ENCODE data around the gene CEP85L. TPM values are rescaled to one million over a fixed set of nuclear protein-coding genes. Genes with fewer than 3 reads are reported as not detected.

Gene CEP85L
- total and polyA plus RNA-seq, 2 donors (not counting 1 experiment from before 2014, with no cell fraction given) = 7.3 to 22.0 TPM

- H3K9me3 ChIP-seq (ENCODE audit: control insufficient read depth, insufficient read depth, low read depth, low read length) = no peaks in the 10 kb centered on the region
- DNase-seq (ENCODE audit: low read depth in 2 of 2) = peak in 1 of 2 donors; percentile 85
- no peak for TF ChIP-seq CTCF (conservative IDR thresholded peaks at IDR 0.05 in 1 of 2, IDR thresholded peaks at IDR 0.05 in 1 of 2; ENCODE audit: low read depth in 1 of 2, low read length in 2 of 2)
- no peaks in the 10 kb centered on the region for H3K4me1 ChIP-seq (ENCODE audit: control insufficient read depth, extremely low read depth, insufficient read depth, low read length)
- H3K4me2 ChIP-seq (ENCODE audit: extremely low read depth, insufficient read depth, low read length) = no peak overlapping the region
- H3K79me2 ChIP-seq (ENCODE audit: control insufficient read depth, insufficient read depth, low read length) = no peaks in the 10 kb centered on the region
- no peaks in the 10 kb centered on the region for H3K27me3 ChIP-seq (ENCODE audit: control insufficient read depth, insufficient read depth, low read length)
- no peak overlapping the region for H3K4me3 ChIP-seq (replicated peaks in 1 of 4; ENCODE audit: control extremely low read depth in 1 of 4, insufficient read depth in 1 of 4, low read depth in 3 of 4, low read length in 4 of 4)
- H3K9ac ChIP-seq (ENCODE audit: insufficient read depth, low read length) = no peak overlapping the region
- no peaks in the 10 kb centered on the region for H4K20me1 ChIP-seq (ENCODE audit: control insufficient read depth, extremely low read depth, insufficient read depth, low read length)
- no peaks in the 10 kb centered on the region for H3K36me3 ChIP-seq (ENCODE audit: control insufficient read depth, insufficient read depth, low read length)
- H2AFZ ChIP-seq (ENCODE audit: low read length) = no peak overlapping the region
- no peak overlapping the region for H3K27ac ChIP-seq (ENCODE audit: insufficient read depth, low read length)
Measured at GRCh38 chr6:118495485-118496280, 155.7 kb downstream of the CEP85L start.

- H3K36me3 ChIP-seq (ENCODE audit: control insufficient read depth, insufficient read depth, low read length) = no peaks in the 10 kb centered on the region
- no peak overlapping the region for H3K27ac ChIP-seq (ENCODE audit: insufficient read depth, low read length)
- no peak overlapping the region for H2AFZ ChIP-seq (ENCODE audit: low read length)
- no peak overlapping the region for H3K4me2 ChIP-seq (ENCODE audit: extremely low read depth, insufficient read depth, low read length)
- no peaks in the 10 kb centered on the region for H3K4me1 ChIP-seq (ENCODE audit: control insufficient read depth, extremely low read depth, insufficient read depth, low read length)
- H3K9me3 ChIP-seq (ENCODE audit: control insufficient read depth, insufficient read depth, low read depth, low read length) = no peaks in the 10 kb centered on the region
- no peak overlapping the region for H3K9ac ChIP-seq (ENCODE audit: insufficient read depth, low read length)
- H3K79me2 ChIP-seq (ENCODE audit: control insufficient read depth, insufficient read depth, low read length) = no peaks in the 10 kb centered on the region
- TF ChIP-seq EZH2 (IDR thresholded peaks at IDR 0.05; ENCODE audit: low read length, missing control alignments) (no peak), CTCF (conservative IDR thresholded peaks at IDR 0.05 in 1 of 2, IDR thresholded peaks at IDR 0.05 in 1 of 2; ENCODE audit: low read depth in 1 of 2, low read length in 2 of 2) (no peak)
- H3K27me3 ChIP-seq (ENCODE audit: control insufficient read depth, insufficient read depth, low read length) = no peaks in the 10 kb centered on the region
- H3K4me3 ChIP-seq (replicated peaks in 1 of 4; ENCODE audit: control extremely low read depth in 1 of 4, insufficient read depth in 1 of 4, low read depth in 3 of 4, low read length in 4 of 4) = no peak overlapping the region
- DNase-seq (ENCODE audit: low read depth in 2 of 2) = peak in 1 of 2 donors; percentile 28
- H4K20me1 ChIP-seq (ENCODE audit: control insufficient read depth, extremely low read depth, insufficient read depth, low read length) = no peaks in the 10 kb centered on the region
Measured at GRCh38 chr6:118494091-118494490, 157.3 kb downstream of the CEP85L start.

GRCh38 chr6:118489990-118490389 lies 161.4 kb downstream of the CEP85L start:
- no peaks in the 10 kb centered on the region for H4K20me1 ChIP-seq (ENCODE audit: control insufficient read depth, extremely low read depth, insufficient read depth, low read length)
- no peak overlapping the region for H3K4me2 ChIP-seq (ENCODE audit: extremely low read depth, insufficient read depth, low read length)
- H3K9me3 ChIP-seq (ENCODE audit: control insufficient read depth, insufficient read depth, low read depth, low read length) = no peaks in the 10 kb centered on the region
- no peaks in the 10 kb centered on the region for H3K27me3 ChIP-seq (ENCODE audit: control insufficient read depth, insufficient read depth, low read length)
- H3K4me1 ChIP-seq (ENCODE audit: control insufficient read depth, extremely low read depth, insufficient read depth, low read length) = peaks cover 5% of the 10 kb centered on the region
- no peaks in the 10 kb centered on the region for H3K79me2 ChIP-seq (ENCODE audit: control insufficient read depth, insufficient read depth, low read length)
- TF ChIP-seq CTCF (conservative IDR thresholded peaks at IDR 0.05 in 1 of 2, IDR thresholded peaks at IDR 0.05 in 1 of 2; ENCODE audit: low read depth in 1 of 2, low read length in 2 of 2) = no peak
- TF ChIP-seq EZH2 (IDR thresholded peaks at IDR 0.05; ENCODE audit: low read length, missing control alignments) = no peak
- H3K36me3 ChIP-seq (ENCODE audit: control insufficient read depth, insufficient read depth, low read length) = no peaks in the 10 kb centered on the region
- no peak overlapping the region for H3K27ac ChIP-seq (ENCODE audit: insufficient read depth, low read length)
- H3K9ac ChIP-seq (ENCODE audit: insufficient read depth, low read length) = no peak overlapping the region
- H2AFZ ChIP-seq (ENCODE audit: low read length) = no peak overlapping the region
- no peak overlapping the region for H3K4me3 ChIP-seq (replicated peaks in 1 of 4; ENCODE audit: control extremely low read depth in 1 of 4, insufficient read depth in 1 of 4, low read depth in 3 of 4, low read length in 4 of 4)
- DNase-seq (ENCODE audit: low read depth in 2 of 2) = no peak

Measured in fibroblast of lung (primary cell).